ENCODE measurements around the gene ARID5B. TPM values are rescaled to one million over a fixed set of nuclear protein-coding genes. Genes with fewer than 3 reads are reported as not detected.

Gene ARID5B
- total RNA-seq, 4 donors from 2014 or later, result 47.2 to 127 (median 62.8) TPM

GRCh38 chr10:61899997-61900828 lies 1.3 kb upstream of the ARID5B start:
- TF ChIP-seq CTCF (IDR thresholded peaks at IDR 0.05) (no peak), POLR2A (IDR thresholded peaks at IDR 0.05) (no peak)
- intact Hi-C loops (cut with DNase I; ENCODE audit: low total_unique reads), result no loop called here
- WGBS, 2 donors, result 0 to 1% methylated on average over 25 of the region's 25 CpGs
- peak; percentile 59 to 90 for DNase-seq (ENCODE audit: low spot score in 2 of 2)
- peak overlapping the region; percentile 64 for H3K4me3 ChIP-seq (ENCODE audit: low read depth, poor library complexity, severe bottlenecking)

GRCh38 chr10:61901829-61902444 lies 438 bp downstream of the ARID5B start:
- intact Hi-C loops (cut with DNase I; ENCODE audit: low total_unique reads), result no loop called here
- 0 to 1% methylated on average over 14 of the region's 14 CpGs for WGBS, 2 donors
- TF ChIP-seq CTCF (IDR thresholded peaks at IDR 0.05) (no peak), POLR2A (IDR thresholded peaks at IDR 0.05) (no peak)
- DNase-seq (ENCODE audit: low spot score in 2 of 2), result peak in 1 of 2 donors; percentile 19
- peak overlapping the region; percentile 64 for H3K4me3 ChIP-seq (ENCODE audit: low read depth, poor library complexity, severe bottlenecking)

- peak overlapping the region; percentile 64 for H3K4me3 ChIP-seq (ENCODE audit: low read depth, poor library complexity, severe bottlenecking)
- intact Hi-C loops (cut with DNase I; ENCODE audit: low total_unique reads), result no loop called here
- DNase-seq (ENCODE audit: low spot score in 2 of 2), result peak; percentile 81 to 93
- 0 to 1% methylated on average over 23 to 25 of the region's 25 CpGs for WGBS, 2 donors
- TF ChIP-seq POLR2A (IDR thresholded peaks at IDR 0.05) (no peak), CTCF (IDR thresholded peaks at IDR 0.05) (no peak)
These were observed 1.1 kb downstream of the ARID5B start for GRCh38 chr10:61902445-61903220.

GRCh38 chr10:61903221-61903927 lies 1.9 kb downstream of the ARID5B start:
- DNase-seq (ENCODE audit: low spot score in 2 of 2), result peak; percentile 51 to 92
- intact Hi-C loops (cut with DNase I; ENCODE audit: low total_unique reads), result no loop called here
- 0% methylated on average over 25 to 37 of the region's 56 CpGs for WGBS, 2 donors

More at GRCh38 chr10:61903221-61903927, 1.9 kb downstream of the ARID5B start:
- TF ChIP-seq POLR2A (IDR thresholded peaks at IDR 0.05), result no peak
- TF ChIP-seq CTCF (IDR thresholded peaks at IDR 0.05), result no peak
- peak overlapping the region; percentile 64 for H3K4me3 ChIP-seq (ENCODE audit: low read depth, poor library complexity, severe bottlenecking)
